ENCODE results near the gene ATP2B2.

The ATP2B2 gene

DNA sequence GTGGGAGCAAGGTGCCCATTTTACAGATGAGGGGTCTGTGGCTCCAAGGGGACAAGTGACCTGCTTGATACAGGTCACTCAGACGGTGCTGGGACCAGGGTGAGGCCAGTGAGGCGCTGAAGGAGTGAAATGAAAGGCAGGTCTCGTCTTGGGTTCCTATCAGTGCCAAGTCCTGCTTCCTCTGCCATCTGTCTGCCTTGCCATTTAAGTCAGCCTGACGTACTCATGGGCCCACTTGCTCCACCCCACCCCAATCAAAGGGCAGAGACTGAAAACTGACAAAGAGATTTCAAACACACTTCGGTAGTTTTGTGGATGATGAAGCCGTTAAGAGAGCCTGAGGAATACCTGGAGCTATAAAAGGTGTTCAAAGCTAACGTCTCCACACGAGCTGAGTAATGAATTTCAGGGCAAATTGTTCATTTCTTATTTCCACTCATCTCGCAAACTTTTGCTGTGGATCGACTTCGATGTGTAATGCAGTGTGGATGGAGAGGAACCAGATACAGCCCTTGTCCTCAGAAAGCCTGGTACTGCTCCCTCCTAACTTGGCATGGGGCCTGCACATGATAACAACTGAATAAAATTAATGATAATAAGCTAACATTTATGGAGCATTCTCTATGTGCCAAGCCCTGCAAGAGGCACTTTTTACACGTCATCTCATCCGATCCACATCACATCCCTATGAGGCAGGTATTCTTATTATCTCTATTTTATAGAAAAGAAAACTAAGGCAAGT lies 36.6 kb downstream of the ATP2B2 start:
- DNase-seq: no peak

DNA sequence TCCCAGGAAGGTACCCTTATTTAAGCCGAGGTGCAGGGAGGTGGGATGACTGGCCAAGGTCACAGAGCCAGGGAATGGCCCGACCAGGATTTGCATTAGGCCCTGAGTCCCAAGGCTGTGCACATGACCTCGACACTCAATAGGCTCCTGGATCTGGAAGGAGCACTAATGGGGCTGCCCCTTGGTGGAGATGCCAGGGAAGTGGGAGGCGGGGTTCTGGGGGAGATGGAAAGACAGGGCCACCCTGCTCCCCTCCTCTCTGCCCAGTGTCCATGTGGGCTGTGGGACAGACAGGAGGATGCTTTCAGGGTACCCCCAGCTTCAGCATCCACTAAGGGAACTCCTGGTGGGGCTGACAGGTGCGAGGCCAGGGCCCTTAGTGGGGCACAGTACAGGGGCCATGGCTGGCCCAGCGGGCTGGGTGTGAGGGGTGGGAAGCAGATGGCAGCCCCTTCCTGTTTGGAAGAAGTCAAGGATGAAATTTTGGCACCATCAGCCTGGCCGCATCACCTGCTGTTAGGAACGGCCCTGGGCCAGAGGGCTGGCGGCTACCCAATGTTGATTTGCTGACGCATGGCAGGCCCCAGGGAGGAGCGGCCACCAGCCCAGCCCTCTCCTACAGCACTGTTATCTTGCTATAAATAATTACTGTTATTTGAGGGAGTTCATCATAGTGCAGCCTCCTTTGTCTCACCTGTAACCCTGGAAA lies 37.3 kb downstream of the ATP2B2 start:
- DNase-seq: no peak

- DNase-seq: no peak
Measured at GRCh38 chr3:10467204-10467603, 38.2 kb downstream of the ATP2B2 start.

- DNase-seq: no peak
Measured at GRCh38 chr3:10466186-10466585, 39.2 kb downstream of the ATP2B2 start.

DNA sequence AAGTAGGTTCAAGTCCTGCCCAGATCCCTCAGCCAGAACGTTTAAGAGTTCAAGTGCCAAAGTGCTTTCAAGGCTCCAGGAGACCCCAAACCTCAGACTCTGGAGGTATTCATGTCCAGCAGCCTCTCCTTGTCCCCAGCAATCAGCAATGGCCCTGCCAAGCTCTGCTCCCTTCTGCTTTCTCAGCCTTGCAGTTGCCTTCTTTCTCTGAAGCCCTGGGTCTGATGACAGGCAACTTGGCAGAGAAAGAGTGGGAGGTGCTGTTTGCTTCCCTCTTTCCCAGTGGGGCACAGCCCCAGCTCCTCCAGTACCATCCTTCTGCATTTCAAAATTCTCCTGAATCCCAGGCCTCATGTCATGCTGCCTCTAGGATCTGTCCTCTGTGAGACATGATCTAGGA lies 40.2 kb downstream of the ATP2B2 start:
- no peak for DNase-seq

GRCh38 chr3:10463533-10464434 lies 41.6 kb downstream of the ATP2B2 start:
- no peak for DNase-seq

GRCh38 chr3:10462641-10463532 lies 42.5 kb downstream of the ATP2B2 start:
- DNase-seq: no peak

GRCh38 chr3:10460951-10461545 lies 44.3 kb downstream of the ATP2B2 start:
- no peak for DNase-seq

DNA sequence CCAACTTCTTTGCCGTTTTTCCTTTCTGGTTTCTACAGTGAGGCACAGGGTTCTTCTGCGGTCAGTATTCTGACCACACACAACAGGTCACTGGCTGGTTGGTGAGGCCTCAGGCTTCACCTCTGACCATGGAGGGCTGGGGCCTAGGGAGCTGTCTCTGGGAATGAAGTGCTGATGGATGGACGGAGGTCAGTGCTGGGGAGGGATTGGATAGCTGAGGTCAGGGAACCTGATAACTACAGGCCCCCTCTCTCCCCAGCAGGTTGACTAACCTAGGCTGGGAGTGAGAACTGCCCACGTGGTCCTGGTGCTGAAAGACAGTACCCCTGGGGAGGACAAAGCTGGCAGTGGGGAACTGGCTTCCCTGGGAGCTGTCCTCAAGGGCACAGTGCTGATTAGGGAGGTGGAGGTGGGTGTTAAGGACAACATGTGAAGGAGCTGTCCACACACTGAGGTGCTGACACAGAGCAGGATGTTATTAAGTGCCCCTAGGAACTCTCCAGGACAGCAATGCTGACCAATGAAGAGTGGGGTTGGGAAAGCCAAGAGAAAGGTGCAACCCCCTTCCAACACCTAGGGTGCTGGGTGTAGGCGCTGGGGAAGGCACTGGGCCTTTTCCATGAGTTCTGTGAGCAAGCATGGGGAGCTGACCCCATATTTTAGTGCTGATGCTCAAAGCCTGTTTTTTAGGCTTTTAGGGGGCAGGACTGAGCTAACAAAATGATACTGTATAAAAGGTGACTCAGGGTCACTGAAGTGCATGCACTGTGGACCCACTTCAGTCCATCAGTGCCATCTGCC lies 45.2 kb downstream of the ATP2B2 start:
- no peak for DNase-seq

- DNase-seq: no peak
Measured at GRCh38 chr3:10457560-10457959, 47.8 kb downstream of the ATP2B2 start.

DNA sequence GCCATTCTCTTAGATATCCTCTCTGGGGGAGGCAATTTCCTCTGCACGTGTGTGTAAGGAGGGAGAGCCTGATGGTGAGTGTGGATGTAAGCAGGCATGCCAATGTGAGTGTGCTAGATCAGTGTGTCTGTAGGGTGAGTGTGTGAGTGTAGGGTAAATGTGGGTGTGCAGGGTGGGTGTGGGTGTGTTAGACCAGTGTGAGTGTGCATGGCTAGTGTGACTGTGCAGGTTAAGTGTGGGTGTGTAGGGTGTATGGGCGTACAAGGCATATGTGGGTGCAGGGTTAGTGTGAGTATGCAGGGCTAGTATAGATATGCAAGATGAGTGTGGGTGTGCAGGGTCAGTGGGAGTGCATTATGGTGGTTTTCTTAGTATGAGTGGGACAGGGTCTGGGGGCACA lies 48.4 kb downstream of the ATP2B2 start:
- DNase-seq: no peak

DNA sequence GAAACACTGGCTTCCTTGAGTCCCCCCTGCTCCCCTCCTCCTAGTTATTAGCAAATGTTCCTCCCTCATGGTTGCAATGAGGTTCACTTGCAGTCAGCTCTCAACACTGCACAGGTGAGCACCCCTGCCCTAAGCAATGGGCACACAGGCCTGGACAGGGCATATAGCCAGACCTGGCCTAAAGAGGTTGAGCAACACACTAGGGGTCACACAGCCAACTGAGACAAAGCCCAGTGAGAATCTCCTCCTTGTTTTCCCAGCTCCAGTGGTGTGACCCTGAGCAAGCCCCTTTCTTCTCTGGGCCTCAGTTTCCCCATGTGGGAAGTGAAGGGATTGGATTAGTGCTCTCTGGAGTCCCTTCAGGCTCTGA lies 49.9 kb downstream of the ATP2B2 start:
- DNase-seq: no peak

- no peak for DNase-seq
Measured at GRCh38 chr3:10454907-10455544, 50.4 kb downstream of the ATP2B2 start.

GRCh38 chr3:10453431-10454163 lies 51.8 kb downstream of the ATP2B2 start:
- no peak for DNase-seq

- no peak for DNase-seq
Measured at GRCh38 chr3:10450494-10451440, 54.6 kb downstream of the ATP2B2 start.

DNA sequence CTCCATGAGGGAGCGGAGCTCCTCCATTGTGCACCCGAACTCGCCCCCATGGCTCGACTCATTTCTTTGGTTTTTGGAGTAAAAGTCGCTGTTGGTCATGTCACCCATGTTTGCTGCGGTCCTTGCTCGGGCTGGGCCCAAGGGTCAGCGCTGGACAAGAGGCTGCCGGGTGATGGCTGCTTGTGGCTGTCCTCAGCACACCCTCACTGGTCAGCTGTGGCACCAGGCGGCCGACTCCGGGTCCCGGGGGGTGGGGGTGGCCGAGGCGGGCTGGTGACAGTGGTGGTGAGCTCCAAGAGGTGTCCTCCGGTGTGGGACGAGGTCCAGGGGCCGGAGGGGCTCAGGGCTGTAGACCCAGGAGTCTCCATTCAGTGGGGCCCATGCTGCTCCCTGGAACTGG lies 56.0 kb downstream of the ATP2B2 start:
- no peak for DNase-seq

GRCh38 chr3:10448544-10448943 lies 56.8 kb downstream of the ATP2B2 start:
- no peak for DNase-seq

DNA sequence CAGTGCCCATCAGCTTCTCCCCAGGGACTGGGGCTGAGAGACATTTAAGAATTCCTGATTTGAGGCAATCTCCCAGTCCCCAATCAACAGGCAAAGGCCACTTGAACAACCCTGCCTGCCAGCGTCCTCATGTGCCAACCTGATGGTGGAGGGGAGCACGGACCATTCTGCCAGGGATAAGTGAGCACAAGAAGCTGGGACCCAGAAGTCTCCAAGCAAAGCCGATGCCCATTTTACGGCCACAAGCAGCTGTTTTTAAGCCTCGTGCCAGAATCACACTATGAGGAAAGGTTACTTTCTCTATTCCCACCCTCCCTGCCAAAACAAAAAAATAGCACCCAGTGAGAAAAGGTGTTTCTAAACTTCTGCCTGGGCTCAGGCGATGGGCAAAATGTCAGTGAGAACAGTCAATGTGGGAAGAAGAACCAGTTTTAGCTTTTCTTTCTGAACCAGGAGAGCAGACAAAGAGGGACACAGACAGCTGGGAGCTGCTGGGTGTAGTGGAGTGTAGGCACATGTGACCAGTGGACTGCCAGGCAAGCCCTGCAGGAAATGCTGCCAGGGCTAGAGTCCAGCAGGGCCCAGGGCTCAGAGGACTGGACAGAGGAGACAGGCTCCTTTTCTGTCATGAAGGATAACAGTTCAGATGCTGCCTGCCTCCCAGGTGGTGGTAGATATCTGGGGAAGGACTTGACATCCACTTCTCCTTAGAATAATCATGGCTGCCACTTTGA lies 57.7 kb downstream of the ATP2B2 start:
- no peak for DNase-seq
